Breast epithelium (tissue), 3 donors: ENCODE measurements around the gene FAM174B.

Experiments
- CTCF ChIP-seq, 3 donors: fragments of 450-650 bp; IDR thresholded peaks; one replicate each; pipeline ENCODE4 v1.5.1; 2016 to 2017; ENCODE audit warnings: antibody characterized with exemption in 3 of 3, mild to moderate bottlenecking in 3 of 3, moderate library complexity in 3 of 3
- POLR2A ChIP-seq: fragments of 450-650 bp; IDR thresholded peaks from one replicate; pipeline ENCODE4 v1.6.1; 2016; ENCODE audit warnings: antibody characterized with exemption, mild to moderate bottlenecking, moderate library complexity
- POLR2AphosphoS5 ChIP-seq, 3 donors: sonication (generic); formaldehyde crosslinking; IDR thresholded peaks; one replicate each; pipeline ENCODE4 v1.6.1; 2017; ENCODE audit warnings: antibody characterized with exemption in 3 of 3

GRCh38 chr15:92612891-92613290, 42.7 kb downstream of the FAM174B start:
- TF ChIP-seq CTCF (IDR thresholded peaks at IDR 0.05) (no peak), POLR2AphosphoS5 (IDR thresholded peaks at IDR 0.05) (no peak), POLR2A (no peak)
